GM12801 (cell line): ENCODE results near the gene TBC1D24.

ENCODE experiments used
- CTCF ChIP-seq: IDR thresholded peaks from one replicate; pipeline ENCODE4 v1.5.1; 2011; ENCODE audit warnings: control low read depth; ENCODE audit not compliant: insufficient read length; ENCODE audit errors: extremely low read depth

Gene TBC1D24

DNA sequence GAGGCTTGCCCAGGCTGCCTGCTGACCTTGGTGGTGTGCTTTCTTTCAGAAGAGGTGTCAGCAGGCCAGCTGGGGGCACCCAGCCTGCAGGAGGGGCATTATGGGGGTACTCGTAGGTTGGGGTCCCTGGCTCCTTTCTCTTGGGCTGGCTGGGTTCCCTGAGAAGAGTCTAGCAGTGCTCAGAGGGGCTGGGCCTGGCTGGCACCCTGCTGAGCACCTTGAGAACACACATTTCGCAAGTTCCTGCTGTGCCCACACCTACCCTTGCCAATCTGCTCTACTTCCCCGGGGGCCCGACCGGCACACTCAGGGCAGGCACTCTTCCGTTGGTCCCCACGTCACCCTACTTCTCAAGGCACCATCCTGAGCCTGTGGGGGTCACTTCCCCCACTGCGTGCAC lies 51.2 kb downstream of the TBC1D24 start:
- no peak for TF ChIP-seq CTCF

DNA sequence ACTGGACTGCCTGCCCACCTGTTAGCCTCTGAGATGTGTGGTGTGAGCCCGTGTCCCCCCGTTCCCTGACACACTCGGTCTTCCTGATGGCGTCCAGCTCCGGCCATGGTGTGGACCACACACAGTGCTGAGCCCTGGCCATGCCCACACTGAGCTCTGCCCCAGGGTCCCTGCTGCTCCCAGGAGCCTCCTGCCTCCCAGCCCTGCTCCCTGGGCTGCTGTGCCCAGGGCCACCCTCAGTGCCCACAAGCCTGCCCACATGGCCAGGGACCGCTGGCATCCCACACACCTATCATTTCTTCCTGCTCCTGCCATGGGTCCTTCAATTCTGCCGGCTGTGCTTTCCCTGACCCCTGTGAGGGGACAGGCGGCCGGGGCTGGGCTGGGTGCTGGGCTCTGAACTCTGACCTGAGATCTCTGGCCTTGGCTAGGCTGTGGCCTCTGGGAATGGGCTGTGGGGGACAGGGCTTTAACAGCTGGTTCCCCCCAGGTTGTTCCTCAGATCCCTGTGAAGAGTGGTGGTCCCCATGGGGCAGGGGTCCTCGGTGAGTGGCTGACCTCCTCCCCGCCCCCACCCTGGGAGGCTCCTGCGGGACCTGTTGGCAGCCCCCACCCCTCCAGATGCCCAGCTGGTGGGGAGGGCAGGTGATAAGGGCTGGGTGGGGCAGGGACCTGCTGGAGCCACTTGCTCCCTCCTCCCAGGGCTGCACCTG lies 52.3 kb downstream of the TBC1D24 start:
- TF ChIP-seq CTCF: no peak

- no peak for TF ChIP-seq CTCF
Observed at GRCh38 chr16:2527784-2528100, 52.8 kb downstream of the TBC1D24 start.

DNA sequence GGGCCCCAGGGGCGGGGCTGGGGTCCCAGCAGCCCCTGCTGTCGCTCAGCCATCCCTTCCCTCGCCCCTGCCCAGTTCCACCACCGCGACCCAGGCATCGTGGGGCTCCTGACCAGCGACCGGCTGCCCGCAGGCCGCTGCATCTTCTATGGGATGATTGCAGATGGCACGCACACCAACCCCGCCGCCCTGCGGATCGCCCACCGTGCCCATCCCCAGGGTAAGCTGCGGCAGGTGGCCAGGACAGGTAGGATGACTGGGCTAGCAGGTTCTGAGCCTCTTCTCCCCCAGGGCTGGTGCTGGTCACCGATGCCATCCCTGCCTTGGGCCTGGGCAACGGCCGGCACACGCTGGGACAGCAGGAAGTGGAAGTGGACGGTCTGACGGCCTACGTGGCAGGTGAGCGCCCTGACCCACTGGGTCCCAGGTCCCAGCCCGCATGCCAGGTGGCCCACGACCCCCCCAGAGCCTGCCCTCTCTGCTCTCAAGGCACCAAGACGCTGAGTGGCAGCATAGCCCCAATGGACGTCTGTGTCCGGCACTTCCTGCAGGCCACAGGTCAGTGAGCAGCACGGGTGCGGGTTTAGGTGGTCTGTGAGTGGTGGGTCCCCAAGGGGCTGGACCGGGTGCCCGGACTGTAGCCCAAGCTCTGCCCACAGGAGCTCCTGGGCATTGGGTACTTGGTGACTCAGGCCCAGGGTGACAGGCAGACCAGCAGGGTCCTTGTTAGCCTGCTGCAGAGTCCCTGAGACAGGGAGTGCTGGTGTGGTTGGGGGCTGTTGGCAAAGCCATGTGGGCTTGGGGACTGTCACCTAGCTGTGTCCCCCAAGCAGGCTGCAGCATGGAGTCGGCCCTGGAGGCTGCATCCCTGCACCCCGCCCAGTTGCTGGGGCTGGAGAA lies 53.5 kb downstream of the TBC1D24 start:
- no peak for TF ChIP-seq CTCF

- TF ChIP-seq CTCF: no peak
Observed at GRCh38 chr16:2529061-2529931, 54.4 kb downstream of the TBC1D24 start.

GRCh38 chr16:2529961-2530628 lies 55.2 kb downstream of the TBC1D24 start:
- TF ChIP-seq CTCF: no peak
